ENCODE measurements around the gene ALK. TPM values are rescaled to one million over a fixed set of nuclear protein-coding genes. Genes with fewer than 3 reads are reported as not detected.

The ALK gene
- total RNA-seq, 1 experiment from 2014 or later, result 0.87 TPM

DNA sequence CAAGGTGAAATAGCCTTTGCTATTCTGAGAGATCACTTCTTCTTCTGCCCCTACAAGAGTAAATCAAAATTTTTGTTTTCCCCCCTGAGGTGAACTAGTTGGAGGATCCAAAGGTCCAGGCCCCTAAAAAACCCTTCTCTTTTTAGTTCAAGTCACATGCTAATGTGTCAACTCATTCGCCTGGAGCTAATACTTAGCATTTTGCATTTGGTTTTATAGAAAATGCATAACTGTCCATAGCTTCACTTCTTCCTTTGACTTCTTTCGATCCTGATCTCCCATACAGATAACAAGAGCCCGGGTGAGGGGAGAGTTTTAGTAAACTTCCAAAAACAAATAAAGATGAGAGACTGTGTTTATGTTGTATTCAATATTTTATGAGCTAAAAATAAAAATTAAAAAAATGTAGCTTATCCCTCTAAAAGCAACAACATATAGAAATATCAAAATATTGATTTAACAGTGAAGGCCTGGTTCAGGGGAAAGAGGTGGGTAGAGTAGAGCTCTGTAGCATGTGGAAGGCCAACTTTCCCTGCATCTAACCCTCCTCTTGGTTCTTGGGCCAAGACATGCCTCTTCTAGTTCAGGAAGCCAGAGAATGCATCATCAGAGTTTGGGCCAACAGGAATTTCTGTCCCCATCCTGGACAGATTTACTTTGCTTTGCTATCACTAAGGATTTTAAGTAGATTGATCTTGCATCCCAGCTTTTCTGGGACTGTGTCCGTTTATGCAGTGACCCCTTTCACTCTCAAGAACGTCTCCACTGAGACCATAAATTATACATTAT lies 333.8 kb downstream of the ALK start:
- TF ChIP-seq EZH2phosphoT487 (IDR thresholded peaks at IDR 0.05; ENCODE audit: borderline replicate concordance, low read length) (no peak), EZH2 (IDR thresholded peaks at IDR 0.05; ENCODE audit: low read length, unreplicated experiment) (no peak)
- TF ChIP-seq, protein P1, sequence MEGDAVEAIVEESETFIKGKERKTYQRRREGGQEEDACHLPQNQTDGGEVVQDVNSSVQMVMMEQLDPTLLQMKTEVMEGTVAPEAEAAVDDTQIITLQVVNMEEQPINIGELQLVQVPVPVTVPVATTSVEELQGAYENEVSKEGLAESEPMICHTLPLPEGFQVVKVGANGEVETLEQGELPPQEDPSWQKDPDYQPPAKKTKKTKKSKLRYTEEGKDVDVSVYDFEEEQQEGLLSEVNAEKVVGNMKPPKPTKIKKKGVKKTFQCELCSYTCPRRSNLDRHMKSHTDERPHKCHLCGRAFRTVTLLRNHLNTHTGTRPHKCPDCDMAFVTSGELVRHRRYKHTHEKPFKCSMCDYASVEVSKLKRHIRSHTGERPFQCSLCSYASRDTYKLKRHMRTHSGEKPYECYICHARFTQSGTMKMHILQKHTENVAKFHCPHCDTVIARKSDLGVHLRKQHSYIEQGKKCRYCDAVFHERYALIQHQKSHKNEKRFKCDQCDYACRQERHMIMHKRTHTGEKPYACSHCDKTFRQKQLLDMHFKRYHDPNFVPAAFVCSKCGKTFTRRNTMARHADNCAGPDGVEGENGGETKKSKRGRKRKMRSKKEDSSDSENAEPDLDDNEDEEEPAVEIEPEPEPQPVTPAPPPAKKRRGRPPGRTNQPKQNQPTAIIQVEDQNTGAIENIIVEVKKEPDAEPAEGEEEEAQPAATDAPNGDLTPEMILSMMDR (conservative IDR thresholded peaks at IDR 0.05; ENCODE audit: low read depth, low read length), result no peak
- no peak overlapping the region for H2AFZ ChIP-seq (ENCODE audit: low read length)
- H3K4me3 ChIP-seq (ENCODE audit: low read length), result no peak overlapping the region
- H3K36me3 ChIP-seq (ENCODE audit: low read depth, low read length), result no peaks in the 10 kb centered on the region
- DNase-seq, result no peak
- intact Hi-C loops (cut with micrococcal nuclease), result no loop called here
- no peaks in the 10 kb centered on the region for H3K9me3 ChIP-seq (ENCODE audit: low read length)
- no TSS peak for BruUV-seq (replicated peaks)
- no peak overlapping the region for H3K9ac ChIP-seq (ENCODE audit: low read length)
- H3K27me3 ChIP-seq (ENCODE audit: low read length), result no peaks in the 10 kb centered on the region
- no peak overlapping the region for H3K4me2 ChIP-seq (ENCODE audit: low read length)
- ChIA-PET POLR2A (ENCODE audit: unreplicated experiment) (interaction anchor here (0.7 kb wide), 1 partner anchor 294 kb away, joined by 4 read pairs; no protein-coding TSS in a partner anchor), CTCF (no interaction called here)
- no peaks in the 10 kb centered on the region for H4K20me1 ChIP-seq (ENCODE audit: low read length)
- peaks cover 31% of the 10 kb centered on the region for H3K4me1 ChIP-seq (ENCODE audit: insufficient read depth, low read length)
- no peaks in the 10 kb centered on the region for H3F3A ChIP-seq (ENCODE audit: low read length, unreplicated experiment)
- no peak for ATAC-seq
- H3K27ac ChIP-seq (ENCODE audit: low read length), result no peak overlapping the region
- H3K79me2 ChIP-seq (ENCODE audit: low read length), result no peaks in the 10 kb centered on the region
- H3K9me2 ChIP-seq (replicated peaks; ENCODE audit: low read length), result no peaks in the 10 kb centered on the region

DNA sequence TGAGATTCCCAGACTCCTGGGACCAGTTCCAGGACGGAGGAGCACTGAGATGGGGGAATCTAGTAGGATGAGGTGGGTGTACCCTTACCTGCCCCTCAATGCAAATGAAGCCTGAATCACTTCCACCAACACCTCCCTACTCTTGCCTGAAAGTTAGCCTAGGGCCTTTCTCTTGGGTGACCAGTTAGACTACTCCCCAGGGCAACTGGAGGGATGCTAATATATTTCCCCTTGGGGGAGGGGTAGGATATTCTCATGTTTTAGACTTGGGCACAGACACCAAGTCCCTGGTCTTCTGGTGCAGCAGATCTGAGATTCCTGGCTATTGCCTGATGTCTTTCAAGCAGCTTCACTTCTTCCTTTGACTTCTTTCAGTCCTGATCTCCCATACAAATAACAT lies 334.5 kb downstream of the ALK start:
- Histone ChIP-seq H3K27ac (ENCODE audit: low read length) (no peak overlapping the region), H3K36me3 (ENCODE audit: low read depth, low read length) (no peaks in the 10 kb centered on the region), H2AFZ (ENCODE audit: low read length) (no peak overlapping the region), H3K9me2 (replicated peaks; ENCODE audit: low read length) (no peaks in the 10 kb centered on the region), H3K4me2 (ENCODE audit: low read length) (no peak overlapping the region), H3K27me3 (ENCODE audit: low read length) (no peaks in the 10 kb centered on the region), H3K79me2 (ENCODE audit: low read length) (no peaks in the 10 kb centered on the region), H3K9ac (ENCODE audit: low read length) (no peak overlapping the region), H3K4me1 (ENCODE audit: insufficient read depth, low read length) (peaks cover 33% of the 10 kb centered on the region), H3K9me3 (ENCODE audit: low read length) (no peaks in the 10 kb centered on the region), H3F3A (ENCODE audit: low read length, unreplicated experiment) (no peaks in the 10 kb centered on the region), H4K20me1 (ENCODE audit: low read length) (no peaks in the 10 kb centered on the region), H3K4me3 (ENCODE audit: low read length) (no peak overlapping the region)
- CTCF ChIA-PET, result no interaction called here
- POLR2A ChIA-PET (ENCODE audit: unreplicated experiment), result no interaction called here
- DNase-seq, result peak; percentile 44
- ATAC-seq, result no peak
- intact Hi-C loops (cut with micrococcal nuclease), result no loop called here
- no peak for TF ChIP-seq EZH2 (IDR thresholded peaks at IDR 0.05; ENCODE audit: low read length, unreplicated experiment)
- TF ChIP-seq, protein P1 (conservative IDR thresholded peaks at IDR 0.05; ENCODE audit: low read depth, low read length), result no peak
- no peak for TF ChIP-seq EZH2phosphoT487 (IDR thresholded peaks at IDR 0.05; ENCODE audit: borderline replicate concordance, low read length)
- BruUV-seq (replicated peaks), result no TSS peak

DNA sequence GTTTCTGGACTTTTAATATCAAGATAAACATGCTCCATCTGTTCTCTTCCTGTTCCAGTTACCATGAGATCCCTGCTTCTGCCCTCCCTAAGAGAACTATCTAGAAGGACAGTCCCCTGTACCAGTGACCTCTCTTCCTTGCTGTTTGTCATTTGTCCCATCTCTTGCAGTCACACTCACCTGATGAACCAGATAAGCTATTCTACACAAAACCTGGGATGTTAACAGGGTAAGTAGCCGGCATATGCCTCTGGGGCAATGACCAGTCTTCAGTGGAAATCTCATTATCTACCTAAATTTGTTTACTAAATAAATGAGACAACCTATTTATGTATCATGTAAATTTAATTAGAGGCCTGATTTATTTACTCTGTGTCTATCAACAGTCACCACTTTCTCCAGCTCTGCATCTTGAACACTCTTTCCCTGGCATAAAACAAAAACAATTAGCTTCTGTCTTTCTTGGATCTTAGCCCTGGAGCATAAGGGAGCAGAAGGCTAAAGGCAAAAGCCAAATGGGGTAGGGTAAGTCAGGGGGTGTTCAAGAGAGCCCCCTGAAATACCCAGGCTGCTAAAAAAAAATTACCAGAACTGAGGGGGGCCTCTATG lies 337.7 kb downstream of the ALK start:
- Histone ChIP-seq H3K9ac (ENCODE audit: low read length) (peak overlapping the region; percentile 16; the same call in 1 of the 2 replicates), H3K27me3 (ENCODE audit: low read length) (no peaks in the 10 kb centered on the region), H3K79me2 (ENCODE audit: low read length) (no peaks in the 10 kb centered on the region), H4K20me1 (ENCODE audit: low read length) (no peaks in the 10 kb centered on the region), H3K9me2 (replicated peaks; ENCODE audit: low read length) (no peaks in the 10 kb centered on the region), H2AFZ (ENCODE audit: low read length) (no peak overlapping the region), H3K4me2 (ENCODE audit: low read length) (peak overlapping the region; percentile 32), H3F3A (ENCODE audit: low read length, unreplicated experiment) (no peaks in the 10 kb centered on the region), H3K4me1 (ENCODE audit: insufficient read depth, low read length) (peaks cover 42% of the 10 kb centered on the region), H3K9me3 (ENCODE audit: low read length) (no peaks in the 10 kb centered on the region), H3K4me3 (ENCODE audit: low read length) (no peak overlapping the region), H3K36me3 (ENCODE audit: low read depth, low read length) (no peaks in the 10 kb centered on the region), H3K27ac (ENCODE audit: low read length) (peak overlapping the region; percentile 83)
- TF ChIP-seq, protein P1 (conservative IDR thresholded peaks at IDR 0.05; ENCODE audit: low read depth, low read length), result no peak
- TF ChIP-seq EZH2phosphoT487 (IDR thresholded peaks at IDR 0.05; ENCODE audit: borderline replicate concordance, low read length), result no peak
- TF ChIP-seq EZH2 (IDR thresholded peaks at IDR 0.05; ENCODE audit: low read length, unreplicated experiment), result no peak
- peak; percentile 45 for ATAC-seq
- POLR2A ChIA-PET (ENCODE audit: unreplicated experiment), result no interaction called here
- CTCF ChIA-PET, result no interaction called here
- no peak for DNase-seq
- intact Hi-C loops (cut with micrococcal nuclease), result loop anchor here (1.0 kb wide), 1 partner anchor 45 kb away; no protein-coding TSS in a partner anchor
- BruUV-seq (replicated peaks), result no TSS peak
